ENCODE measurements around the gene BYSL. TPM values are rescaled to one million over a fixed set of nuclear protein-coding genes. Genes with fewer than 3 reads are reported as not detected.

BYSL gene
- polyA plus RNA-seq, 1 donor (not counting 4 experiments of a cell fraction or from before 2014, with no cell fraction given) = 34.3 TPM

DNA sequence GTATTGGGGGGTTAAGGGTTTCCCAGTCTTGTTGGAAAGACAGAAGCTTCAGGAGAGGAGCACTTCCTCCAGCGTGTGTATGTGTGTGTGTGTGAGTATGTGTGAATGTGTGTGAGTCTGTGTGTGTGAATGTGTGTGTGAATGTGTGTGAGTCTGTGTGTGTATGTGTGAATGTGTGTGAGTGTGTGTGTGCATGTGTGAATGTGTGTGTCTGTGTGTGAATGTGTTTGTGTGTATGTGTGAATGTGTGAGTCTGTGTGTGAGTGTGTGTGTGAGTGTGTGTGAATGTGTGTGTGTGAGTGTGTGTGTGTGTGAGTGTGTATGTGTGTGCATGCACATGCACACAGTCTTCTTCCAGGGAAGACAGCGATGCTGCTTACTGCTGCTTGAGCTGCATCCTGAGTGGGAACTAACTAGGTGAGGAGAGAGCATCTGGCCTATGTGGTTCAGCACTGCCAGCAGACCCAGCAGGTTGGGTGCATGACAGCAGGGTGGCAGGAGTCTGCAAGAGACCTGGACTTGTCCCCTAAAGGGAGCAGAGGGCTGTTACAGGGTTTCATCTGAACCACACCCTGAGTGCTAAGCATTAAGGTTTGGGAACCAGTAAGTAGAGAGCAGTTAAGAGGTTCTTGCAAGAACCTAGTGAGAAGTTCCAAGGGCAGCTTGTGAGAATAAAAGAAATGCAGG is 43.0 kb downstream of the BYSL start:
- Histone ChIP-seq H3K4me2 (ENCODE audit: control insufficient read depth, extremely low read depth, insufficient read depth, low read depth, low read length) (no peak overlapping the region), H3K9ac (ENCODE audit: control insufficient read depth, extremely low read depth, insufficient read depth, low read length) (no peak overlapping the region), H3K27me3 (ENCODE audit: control insufficient read depth, extremely low read depth, insufficient read depth, low read length) (no peaks in the 10 kb centered on the region), H3K4me1 (ENCODE audit: control insufficient read depth, extremely low read depth, insufficient read depth, low read length) (peaks cover 22% of the 10 kb centered on the region), H4K20me1 (ENCODE audit: control insufficient read depth, extremely low read depth, insufficient read depth, low read length) (no peaks in the 10 kb centered on the region), H3K9me1 (ENCODE audit: control insufficient read depth, extremely low read depth, insufficient read depth, low read length) (peaks cover 2% of the 10 kb centered on the region), H3K79me2 (ENCODE audit: control insufficient read depth, insufficient read depth, low read length) (no peaks in the 10 kb centered on the region), H3K36me3 (ENCODE audit: control insufficient read depth in 2 of 2, extremely low read depth in 1 of 2, insufficient read depth in 2 of 2, low read length in 2 of 2) (no peaks in the 10 kb centered on the region), H3K4me3 (ENCODE audit: control insufficient read depth in 2 of 3, extremely low read depth in 1 of 3, insufficient read depth in 2 of 3, low read depth in 1 of 3, low read length in 3 of 3) (no peak overlapping the region), H2AFZ (ENCODE audit: control insufficient read depth, low read length) (no peak overlapping the region), H3K27ac (ENCODE audit: control insufficient read depth, insufficient read depth, low read length) (no peak overlapping the region), H3K9me3 (ENCODE audit: control insufficient read depth, low read depth, low read length) (no peaks in the 10 kb centered on the region)
- dilution Hi-C loops (cut with MboI; ENCODE audit: extremely low pct_ligation_motif_present, low sequenced_read_pairs) = no loop called here
- no peak for TF ChIP-seq EZH2 (IDR thresholded peaks at IDR 0.05; ENCODE audit: low read length)
- DNase-seq (ENCODE audit: low read depth, low spot score) (no peak), FAIRE-seq (no peak)

GRCh38 chr6:41965429-41966213 is 44.3 kb downstream of the BYSL start:
- Histone ChIP-seq H3K9me1 (ENCODE audit: control insufficient read depth, extremely low read depth, insufficient read depth, low read length) (peaks cover 2% of the 10 kb centered on the region), H3K4me3 (ENCODE audit: control insufficient read depth in 2 of 3, extremely low read depth in 1 of 3, insufficient read depth in 2 of 3, low read depth in 1 of 3, low read length in 3 of 3) (no peak overlapping the region), H4K20me1 (ENCODE audit: control insufficient read depth, extremely low read depth, insufficient read depth, low read length) (no peaks in the 10 kb centered on the region), H3K4me2 (ENCODE audit: control insufficient read depth, extremely low read depth, insufficient read depth, low read depth, low read length) (no peak overlapping the region), H2AFZ (ENCODE audit: control insufficient read depth, low read length) (no peak overlapping the region), H3K9me3 (ENCODE audit: control insufficient read depth, low read depth, low read length) (no peaks in the 10 kb centered on the region), H3K79me2 (ENCODE audit: control insufficient read depth, insufficient read depth, low read length) (no peaks in the 10 kb centered on the region), H3K4me1 (ENCODE audit: control insufficient read depth, extremely low read depth, insufficient read depth, low read length) (peaks cover 22% of the 10 kb centered on the region), H3K9ac (ENCODE audit: control insufficient read depth, extremely low read depth, insufficient read depth, low read length) (no peak overlapping the region), H3K27me3 (ENCODE audit: control insufficient read depth, extremely low read depth, insufficient read depth, low read length) (no peaks in the 10 kb centered on the region), H3K36me3 (ENCODE audit: control insufficient read depth in 2 of 2, extremely low read depth in 1 of 2, insufficient read depth in 2 of 2, low read length in 2 of 2) (no peaks in the 10 kb centered on the region), H3K27ac (ENCODE audit: control insufficient read depth, insufficient read depth, low read length) (no peak overlapping the region)
- no peak for DNase-seq (ENCODE audit: low read depth, low spot score)
- dilution Hi-C loops (cut with MboI; ENCODE audit: extremely low pct_ligation_motif_present, low sequenced_read_pairs) = no loop called here
- TF ChIP-seq EZH2 (IDR thresholded peaks at IDR 0.05; ENCODE audit: low read length) (no peak), CTCF (optimal IDR thresholded peaks at IDR 0.05 in 1 of 3, IDR thresholded peaks at IDR 0.05 in 1 of 3, conservative IDR thresholded peaks at IDR 0.05 in 1 of 3; ENCODE audit: extremely low read depth in 1 of 3, insufficient read depth in 2 of 3, low read length in 3 of 3) (no peak)
- FAIRE-seq = no peak
